ENCODE results near the gene NTNG1. TPM values are rescaled to one million over a fixed set of nuclear protein-coding genes. Genes with fewer than 3 reads are reported as not detected.

NTNG1 gene
- total RNA-seq, 2 donors from 2014 or later, result 2.5 to 2.6 TPM

- H3K9ac ChIP-seq (ENCODE audit: extremely low read depth, low read length, poor library complexity, severe bottlenecking), result no peak overlapping the region
- H3K4me3 Mint-ChIP-seq, result no peak overlapping the region
- WGBS, 2 experiments (ENCODE audit: insufficient coverage in 1 of 2, insufficient read length in 1 of 2), result 86 to 100% methylated on average over 2 of the region's 2 CpGs
- H3K27ac ChIP-seq (ENCODE audit: low read depth, low read length), result no peak overlapping the region
- no peaks in the 10 kb centered on the region for H3K27me3 ChIP-seq (ENCODE audit: control insufficient read depth, insufficient read depth, low read length, poor library complexity, severe bottlenecking)
- H3K27me3 Mint-ChIP-seq (ENCODE audit: insufficient read depth), result no peaks in the 10 kb centered on the region
- no peaks in the 10 kb centered on the region for H3K9me3 Mint-ChIP-seq
- no peak overlapping the region for H3K27ac Mint-ChIP-seq
- H3K4me3 ChIP-seq (ENCODE audit: low read length), result no peak overlapping the region
- H3K36me3 Mint-ChIP-seq (ENCODE audit: low read depth), result no peaks in the 10 kb centered on the region
- H3K36me3 ChIP-seq (ENCODE audit: control insufficient read depth, insufficient read depth, low read length), result no peaks in the 10 kb centered on the region
- H3K4me1 ChIP-seq (ENCODE audit: control insufficient read depth, insufficient read depth, low read length), result no peaks in the 10 kb centered on the region
- no peak for DNase-seq
- H3K9me3 ChIP-seq (ENCODE audit: control insufficient read depth, low read length), result no peaks in the 10 kb centered on the region
- no peak for TF ChIP-seq CTCF (conservative IDR thresholded peaks at IDR 0.05)
- peaks cover 3% of the 10 kb centered on the region for H3K4me1 Mint-ChIP-seq
Measured at GRCh38 chr1:107405236-107405635, 264.4 kb downstream of the NTNG1 start.

- Mint-ChIP-seq H3K9me3 (no peaks in the 10 kb centered on the region), H3K27ac (no peak overlapping the region), H3K4me3 (no peak overlapping the region), H3K36me3 (ENCODE audit: low read depth) (no peaks in the 10 kb centered on the region), H3K4me1 (peaks cover 13% of the 10 kb centered on the region), H3K27me3 (ENCODE audit: insufficient read depth) (no peaks in the 10 kb centered on the region)
- Histone ChIP-seq H3K4me3 (ENCODE audit: low read length) (no peak overlapping the region), H3K27ac (ENCODE audit: low read depth, low read length) (no peak overlapping the region), H3K4me1 (ENCODE audit: control insufficient read depth, insufficient read depth, low read length) (no peaks in the 10 kb centered on the region), H3K9me3 (ENCODE audit: control insufficient read depth, low read length) (no peaks in the 10 kb centered on the region), H3K36me3 (ENCODE audit: control insufficient read depth, insufficient read depth, low read length) (no peaks in the 10 kb centered on the region), H3K9ac (ENCODE audit: extremely low read depth, low read length, poor library complexity, severe bottlenecking) (no peak overlapping the region), H3K27me3 (ENCODE audit: control insufficient read depth, insufficient read depth, low read length, poor library complexity, severe bottlenecking) (no peaks in the 10 kb centered on the region)
- TF ChIP-seq CTCF (conservative IDR thresholded peaks at IDR 0.05), result no peak
- no peak for DNase-seq
- 96% methylated on average over 3 of the region's 4 CpGs; no CpG with 5 or more reads in 1 of the 2 experiments for WGBS, 2 experiments (ENCODE audit: insufficient coverage in 1 of 2, insufficient read length in 1 of 2)
Measured at GRCh38 chr1:107407011-107407410, 266.2 kb downstream of the NTNG1 start.

GRCh38 chr1:107413546-107413945, 272.7 kb downstream of the NTNG1 start:
- no peak for TF ChIP-seq CTCF (conservative IDR thresholded peaks at IDR 0.05)
- no peaks in the 10 kb centered on the region for H3K27me3 Mint-ChIP-seq (ENCODE audit: insufficient read depth)
- 90% methylated on average over 1 of the region's 2 CpGs; no CpG with 5 or more reads in 1 of the 2 experiments for WGBS, 2 experiments (ENCODE audit: insufficient coverage in 1 of 2, insufficient read length in 1 of 2)

More at GRCh38 chr1:107413546-107413945, 272.7 kb downstream of the NTNG1 start:
- H3K27ac ChIP-seq (ENCODE audit: low read depth, low read length), result no peak overlapping the region
- Mint-ChIP-seq H3K4me1 (peaks cover 31% of the 10 kb centered on the region), H3K4me3 (no peak overlapping the region), H3K9me3 (no peaks in the 10 kb centered on the region), H3K36me3 (ENCODE audit: low read depth) (no peaks in the 10 kb centered on the region), H3K27ac (no peak overlapping the region)
- H3K4me1 ChIP-seq (ENCODE audit: control insufficient read depth, insufficient read depth, low read length), result no peaks in the 10 kb centered on the region
- no peaks in the 10 kb centered on the region for H3K9me3 ChIP-seq (ENCODE audit: control insufficient read depth, low read length)
- H3K9ac ChIP-seq (ENCODE audit: extremely low read depth, low read length, poor library complexity, severe bottlenecking), result no peak overlapping the region
- no peaks in the 10 kb centered on the region for H3K36me3 ChIP-seq (ENCODE audit: control insufficient read depth, insufficient read depth, low read length)
- no peak overlapping the region for H3K4me3 ChIP-seq (ENCODE audit: low read length)
- H3K27me3 ChIP-seq (ENCODE audit: control insufficient read depth, insufficient read depth, low read length, poor library complexity, severe bottlenecking), result no peaks in the 10 kb centered on the region
- DNase-seq, result no peak
